H1 (cell line): ENCODE data around the gene MUC4. TPM values are rescaled to one million over a fixed set of nuclear protein-coding genes. Genes with fewer than 3 reads are reported as not detected.

Experiments
- CTCF ChIA-PET: fragments of 300-600 bp; sonication (Branson Sonifier 250); formaldehyde crosslinking; loops from one replicate; lab custom pipeline; 2021; ENCODE audit not compliant: partially characterized antibody; lab: Charles Lee
- POLR2A ChIA-PET: fragments of 300-600 bp; sonication (Branson Sonifier 250); formaldehyde crosslinking; loops from one replicate; lab custom pipeline; 2021; ENCODE audit warnings: inconsistent platforms; ENCODE audit not compliant: partially characterized antibody; lab: Charles Lee
- DNase-seq, 2 experiments: peaks; one replicate each; pipeline versions ENCODE4 v3.0.0 to v3.0.0-alpha.2; 2010 to 2022; ENCODE audit warnings: low spot score in 2 of 2, low read depth in 1 of 2, mixed read lengths in 1 of 2
- FAIRE-seq: peaks from 2 replicates; lab custom pipeline; 2011; peaks lifted over from hg19 to GRCh38; lab: Jason Lieb, UNC
- H2AFZ ChIP-seq: 2 replicates; pipeline ENCODE4 v1.8.1; 2012; ENCODE audit warnings: low read length, inconsistent platforms
- H2AK5ac ChIP-seq: 2 replicates; pipeline ENCODE4 v1.6.1; 2013; ENCODE audit warnings: low read depth, low read length
- H2BK120ac ChIP-seq: replicated peaks from 2 replicates; pipeline ENCODE3; 2013; ENCODE audit warnings: low read depth, low read length, inconsistent platforms
- H2BK12ac ChIP-seq: 2 replicates; pipeline ENCODE4 v1.6.1; 2013; ENCODE audit warnings: low read depth, low read length
- H2BK15ac ChIP-seq: 2 replicates; pipeline ENCODE4 v1.6.1; 2013; ENCODE audit warnings: low read length
- H2BK20ac ChIP-seq: 2 replicates; pipeline ENCODE4 v1.6.1; 2013; ENCODE audit warnings: low read length
- H2BK5ac ChIP-seq: 2 replicates; pipeline ENCODE4 v1.6.1; 2013; ENCODE audit warnings: low read depth, low read length
- H3K14ac ChIP-seq: 2 replicates; pipeline ENCODE4 v1.6.1; 2013; ENCODE audit warnings: inconsistent platforms; ENCODE audit not compliant: insufficient read length
- H3K18ac ChIP-seq: 2 replicates; pipeline ENCODE4 v1.6.1; 2013; ENCODE audit warnings: low read length; ENCODE audit errors: extremely low read depth
- H3K23ac ChIP-seq: 2 replicates; pipeline ENCODE4 v1.6.1; 2013; ENCODE audit warnings: inconsistent platforms; ENCODE audit not compliant: insufficient read length
- H3K23me2 ChIP-seq: 2 replicates; pipeline ENCODE4 v1.6.1; 2013; ENCODE audit warnings: low read depth, low read length
- H3K27ac ChIP-seq: 2 replicates; pipeline ENCODE4 v1.6.1; 2011; ENCODE audit warnings: low read depth, low read length, inconsistent platforms
- H3K27me3 ChIP-seq, 4 experiments: replicated peaks in 1 of 4; 1 replicate in 1 of 4; 2 replicates in 3 of 4; pipeline versions ENCODE4 v1.6.1 to v1.8.1; 2011 to 2013; ENCODE audit warnings: low read length in 3 of 4, mild to moderate bottlenecking in 3 of 4, inconsistent platforms in 2 of 4, mixed read lengths in 2 of 4, moderate library complexity in 1 of 4; ENCODE audit not compliant: control insufficient read depth in 3 of 4, insufficient read depth in 3 of 4; ENCODE audit errors: extremely low read depth in 1 of 4
- H3K36me3 ChIP-seq, 4 experiments: 2 replicates each; pipeline versions ENCODE4 v1.6.1 to v1.8.1; 2011 to 2013; ENCODE audit warnings: mild to moderate bottlenecking in 4 of 4, low read length in 3 of 4, moderate library complexity in 2 of 4, control low read depth in 1 of 4, inconsistent platforms in 1 of 4; ENCODE audit not compliant: insufficient read depth in 4 of 4, control insufficient read depth in 2 of 4
- H3K4ac ChIP-seq: replicated peaks from 2 replicates; pipeline ENCODE3; 2013; ENCODE audit warnings: low read length, low read depth, mixed read lengths, inconsistent platforms; ENCODE audit not compliant: insufficient read length
- H3K4me1 ChIP-seq, 4 experiments: replicated peaks in 1 of 4; 1 replicate in 1 of 4; 2 replicates in 3 of 4; pipeline versions ENCODE4 v1.6.1 to v1.8.1; 2011 to 2013; ENCODE audit warnings: low read length in 3 of 4, inconsistent platforms in 2 of 4, mixed read lengths in 1 of 4; ENCODE audit not compliant: insufficient read depth in 4 of 4, control insufficient read depth in 3 of 4
- H3K4me2 ChIP-seq, 2 experiments: 2 replicates each; pipeline versions ENCODE4 v1.6.1 to v1.8.1; 2011 to 2013; ENCODE audit warnings: low read depth in 2 of 2, low read length in 2 of 2, control low read depth in 1 of 2, inconsistent platforms in 1 of 2, mild to moderate bottlenecking in 1 of 2; ENCODE audit not compliant: insufficient read depth in 1 of 2
- H3K4me3 ChIP-seq, 4 experiments: fragments of 200-600, 300-600 bp in 1 of 4; sonication (generic), shearing (Covaris generic), sonication (Bioruptor Twin) in 1 of 4; 2 replicates each; pipeline versions ENCODE4 v1.5.1 to v1.8.1; 2011 to 2016; ENCODE audit warnings: low read length in 4 of 4, low read depth in 3 of 4, control low read depth in 2 of 4, inconsistent platforms in 2 of 4, mild to moderate bottlenecking in 2 of 4, mixed read lengths in 1 of 4, moderate library complexity in 1 of 4; ENCODE audit not compliant: insufficient read depth in 2 of 4; ENCODE audit errors: extremely low read depth in 1 of 4
- H3K56ac ChIP-seq: replicated peaks from 2 replicates; pipeline ENCODE3; 2013; ENCODE audit warnings: low read depth, mild to moderate bottlenecking, mixed read lengths, low read length, inconsistent platforms; ENCODE audit not compliant: insufficient read length
- H3K79me1 ChIP-seq: 2 replicates; pipeline ENCODE4 v1.6.1; 2013; ENCODE audit warnings: low read depth, low read length, control low read depth
- H3K79me2 ChIP-seq, 2 experiments: 2 replicates each; pipeline versions ENCODE4 v1.6.1 to v1.8.1; 2012 to 2013; ENCODE audit warnings: low read length in 2 of 2, mild to moderate bottlenecking in 2 of 2, inconsistent platforms in 1 of 2; ENCODE audit not compliant: insufficient read depth in 2 of 2, control insufficient read depth in 1 of 2
- H3K9ac ChIP-seq, 4 experiments: replicated peaks in 1 of 4; 1 replicate in 1 of 4; 2 replicates in 3 of 4; pipeline versions ENCODE4 v1.6.1 to v1.8.1; 2011 to 2013; ENCODE audit warnings: low read depth in 3 of 4, low read length in 3 of 4, control low read depth in 2 of 4, mild to moderate bottlenecking in 2 of 4, moderate library complexity in 2 of 4, inconsistent platforms in 1 of 4; ENCODE audit errors: extremely low read depth in 1 of 4
- H3K9me3 ChIP-seq, 2 experiments: 2 replicates each; pipeline versions ENCODE4 v1.6.1 to v1.8.1; 2012 to 2013; ENCODE audit warnings: mild to moderate bottlenecking in 2 of 2, moderate library complexity in 2 of 2, control low read depth in 1 of 2, inconsistent platforms in 1 of 2, low read depth in 1 of 2, low read length in 1 of 2, mixed read lengths in 1 of 2; ENCODE audit not compliant: insufficient read depth in 2 of 2
- H4K20me1 ChIP-seq, 2 experiments: replicated peaks in 1 of 2; 2 replicates each; pipeline versions ENCODE3 to v1.8.1; 2011 to 2013; ENCODE audit warnings: inconsistent platforms in 2 of 2, low read length in 2 of 2, mild to moderate bottlenecking in 1 of 2; ENCODE audit not compliant: insufficient read depth in 2 of 2, control insufficient read depth in 1 of 2
- H4K5ac ChIP-seq: 2 replicates; pipeline ENCODE4 v1.6.1; 2013; ENCODE audit warnings: low read length, low read depth, mixed read lengths, inconsistent platforms; ENCODE audit not compliant: insufficient read length
- H4K8ac ChIP-seq: 2 replicates; pipeline ENCODE4 v1.8.0; 2013; ENCODE audit warnings: mild to moderate bottlenecking, moderate library complexity, low read length, inconsistent platforms; ENCODE audit not compliant: insufficient read depth; ENCODE audit errors: extremely low read depth
- H4K91ac ChIP-seq: replicated peaks from 2 replicates; pipeline ENCODE3; 2013; ENCODE audit warnings: low read length, mixed read lengths, inconsistent platforms; ENCODE audit not compliant: insufficient read length
- CTBP2 ChIP-seq: IDR thresholded peaks from 2 replicates; pipeline ENCODE4 v1.7.0; 2011; ENCODE audit warnings: borderline replicate concordance, mild to moderate bottlenecking, moderate library complexity, mixed read lengths, low read length; ENCODE audit not compliant: insufficient read depth, insufficient read length
- KDM1A ChIP-seq: fragments of 200-600, 300-600 bp; sonication (generic); IDR thresholded peaks from 2 replicates; pipeline ENCODE4 v1.7.1; 2016; ENCODE audit warnings: mild to moderate bottlenecking, low read length, borderline replicate concordance
- RAD21 ChIP-seq, 2 experiments: IDR thresholded peaks in 1 of 2; conservative IDR thresholded peaks in 1 of 2; 2 replicates each; pipeline ENCODE4 v1.6.1; 2011; ENCODE audit warnings: low read depth in 2 of 2, low read length in 2 of 2, improper control_type of control experiment in 1 of 2, inconsistent platforms in 1 of 2, mild to moderate bottlenecking in 1 of 2, moderate library complexity in 1 of 2
- WGBS, 2 experiments: shearing (Covaris generic) in 1 of 2; methylation state at CpG; one replicate each; pipeline versions ENCODE4 v1.1.6 to v1.1.7; 2013 to 2015; ENCODE audit warnings: low lambda C conversion rate in 2 of 2, mixed read lengths in 2 of 2, inconsistent platforms in 1 of 2, low coverage in 1 of 2, missing lambda C conversion rate in 1 of 2; ENCODE audit not compliant: insufficient replicate concordance in 2 of 2, insufficient coverage in 1 of 2, insufficient read length in 1 of 2; ENCODE audit errors: extremely low coverage in 1 of 2, missing lambda C conversion rate in 1 of 2; 5-methylcytosine and 5-hydroxymethylcytosine counted together
- polyA plus RNA-seq, 7 experiments: library from polyadenylated mRNA; depleted of rRNA in 3 of 7; stranded (reverse) in 5 of 7; unstranded in 2 of 7; fragments of >200 nt in 5 of 7; fragments of 200-250 nt in 2 of 7; gene quantifications; 1 replicate in 5 of 7; 2 replicates in 1 of 7; 4 replicates in 1 of 7; pipeline versions ENCODE4 v1.2.1 to v1.2.3, GENCODE V29; 2011 to 2013; ENCODE audit warnings: missing spikeins in 2 of 7, mixed read lengths in 2 of 7
- total RNA-seq: library from RNA; stranded (reverse); fragmentation: NEBNext Ultra II Directional; extraction: Animal tissue kit (Norgen Biotek cat#: 25700); gene quantifications from 2 replicates; pipeline ENCODE4 v1.2.1, GENCODE V29; 2021

The MUC4 gene
- total and polyA plus RNA-seq, 2 of the 8 experiments (the other 6 are each of a cell fraction or from before 2014, with no cell fraction given) = 0.89 to 2.0 TPM

- H3K4me2 ChIP-seq = no peak overlapping the region
- CTCF ChIA-PET = interaction anchor here (1.0 to 5.2 kb wide), 7 partner anchors 8 to 155 kb away, joined by 3 to 21 read pairs (median 4); no protein-coding TSS in a partner anchor
- H3K4me3 ChIP-seq = no peak overlapping the region
- H2BK15ac ChIP-seq = no peak overlapping the region
- H3K4ac ChIP-seq = no peak overlapping the region
- H2BK20ac ChIP-seq = no peak overlapping the region
- no peak overlapping the region for H2BK5ac ChIP-seq
- no peak overlapping the region for H2BK120ac ChIP-seq
- POLR2A ChIA-PET = interaction anchor here (1.0 kb wide), 1 partner anchor 63 kb away, joined by 3 read pairs; no protein-coding TSS in a partner anchor
- H3K79me1 ChIP-seq = no peaks in the 10 kb centered on the region
- H3K27me3 ChIP-seq = peaks cover 0 to 3% (median 0%) of the 10 kb centered on the region in 4 experiments; a peak in 1 of 7 replicates
- H3K4me1 ChIP-seq = no peaks in the 10 kb centered on the region; a peak in 1 of 7 replicates
- no peak overlapping the region for H2BK12ac ChIP-seq
- no peak overlapping the region for H3K14ac ChIP-seq
- H2AFZ ChIP-seq = no peak overlapping the region
- no peak overlapping the region for H2AK5ac ChIP-seq
- H3K27ac ChIP-seq = no peak overlapping the region
- 83% methylated on average over 12 of the region's 12 CpGs; no CpG with 5 or more reads in 1 of the 2 experiments for WGBS, 2 experiments
- H4K5ac ChIP-seq = no peak overlapping the region
- H3K56ac ChIP-seq = no peak overlapping the region
- H3K18ac ChIP-seq = no peak overlapping the region
- no peak overlapping the region for H3K23ac ChIP-seq
- FAIRE-seq (peak; percentile 52), DNase-seq (no peak)
- H4K8ac ChIP-seq = no peak overlapping the region
- no peaks in the 10 kb centered on the region for H3K36me3 ChIP-seq
- no peaks in the 10 kb centered on the region for H3K79me2 ChIP-seq
- H3K9me3 ChIP-seq = no peaks in the 10 kb centered on the region
- H4K20me1 ChIP-seq = no peaks in the 10 kb centered on the region
- no peaks in the 10 kb centered on the region for H3K23me2 ChIP-seq
- TF ChIP-seq CTBP2 (no peak), RAD21 (IDR thresholded peaks at IDR 0.05 in 1 of 2, conservative IDR thresholded peaks at IDR 0.05 in 1 of 2; ENCODE audit: low read depth in 2 of 2, low read length in 2 of 2) (peak; percentile 7 to 26; a peak in 1 of 4 replicates), KDM1A (no peak)
- no peak overlapping the region for H4K91ac ChIP-seq
- H3K9ac ChIP-seq = no peak overlapping the region
These were observed 74.8 kb downstream of the MUC4 start for GRCh38 chr3:195736866-195737490.
